Brain microvascular endothelial cell (primary cell): ENCODE results near the gene DVL1.

Source experiments
- DNase-seq: peaks from one replicate; pipeline ENCODE4 v3.0.0-alpha.2; 2020
- H3K27ac ChIP-seq: fragments of 250-450 bp; sonication (Bioruptor Pico); 2 replicates; pipeline ENCODE4 v1.5.1; 2020; ENCODE audit warnings: mild to moderate bottlenecking, moderate library complexity
- H3K27me3 ChIP-seq: fragments of 250-450 bp; sonication (Bioruptor Pico); replicated peaks from 2 replicates; pipeline ENCODE4 v1.5.1; 2020; ENCODE audit warnings: mild to moderate bottlenecking
- H3K36me3 ChIP-seq: fragments of 250-450 bp; sonication (Bioruptor Pico); replicated peaks from 2 replicates; pipeline ENCODE4 v1.5.1; 2020; ENCODE audit warnings: mild to moderate bottlenecking
- H3K4me3 ChIP-seq: 2 replicates; pipeline ENCODE4 v1.5.1; 2011; ENCODE audit warnings: low read depth, mild to moderate bottlenecking, control low read depth, low read length, moderate library complexity
- CTCF ChIP-seq: IDR thresholded peaks from 2 replicates; pipeline ENCODE4 v1.5.1; 2011; ENCODE audit warnings: low read depth, mild to moderate bottlenecking, moderate library complexity, low read length, control low read depth, inconsistent platforms; ENCODE audit errors: missing control alignments
- in situ Hi-C: cut with HindIII; loops from 2 replicates; pipeline ENCODE4 v1.10.0; 2017; ENCODE audit warnings: low sequenced_read_pairs, low pct_ligation_motif_present

DVL1 gene

GRCh38 chr1:1349256-1350012 is at the start of gene DVL1:
TSS of gene DVL1 (minus strand) at chr1:1349418. CDS start at chr1:1349065, 353 bp downstream.
- peaks cover 3% of the 10 kb centered on the region for H3K36me3 ChIP-seq
- peak within 1 kb of the TSS; percentile 70 for H3K4me3 ChIP-seq
- DNase-seq: no peak
- in situ Hi-C loops: no loop called here
- TF ChIP-seq CTCF: peak; percentile 67
- no peaks in the 10 kb centered on the region for H3K27me3 ChIP-seq
- H3K27ac ChIP-seq: peak within 1 kb of the TSS; percentile 71

GRCh38 chr1:1398677-1399186 is 49.5 kb upstream of the DVL1 start:
- H3K36me3 ChIP-seq: peaks cover 42% of the 10 kb centered on the region
- no peak for DNase-seq
- in situ Hi-C loops: no loop called here
- H3K27me3 ChIP-seq: no peaks in the 10 kb centered on the region
- no peak for TF ChIP-seq CTCF
- peak overlapping the region; percentile 90 for H3K4me3 ChIP-seq
- peak overlapping the region; percentile 63 for H3K27ac ChIP-seq

- peak; percentile 32 for DNase-seq
Measured at GRCh38 chr1:1397839-1398523, 48.8 kb upstream of the DVL1 start.

GRCh38 chr1:1395166-1395565 is 45.9 kb upstream of the DVL1 start:
- in situ Hi-C loops: no loop called here
- Histone ChIP-seq H3K27ac (no peak overlapping the region), H3K36me3 (peaks cover 61% of the 10 kb centered on the region), H3K27me3 (no peaks in the 10 kb centered on the region), H3K4me3 (no peak overlapping the region)
- no peak for DNase-seq
- TF ChIP-seq CTCF: no peak

More at GRCh38 chr1:1397839-1398523, 48.8 kb upstream of the DVL1 start:
- in situ Hi-C loops: no loop called here
- H3K36me3 ChIP-seq: peaks cover 50% of the 10 kb centered on the region
- no peaks in the 10 kb centered on the region for H3K27me3 ChIP-seq
- peak; percentile 8 for TF ChIP-seq CTCF
- H3K4me3 ChIP-seq: peak overlapping the region; percentile 90
- peak overlapping the region; percentile 63 for H3K27ac ChIP-seq

GRCh38 chr1:1394116-1394515 is 44.9 kb upstream of the DVL1 start:
- Histone ChIP-seq H3K27ac (no peak overlapping the region), H3K36me3 (peaks cover 71% of the 10 kb centered on the region), H3K27me3 (no peaks in the 10 kb centered on the region), H3K4me3 (no peak overlapping the region)
- DNase-seq: no peak
- no peak for TF ChIP-seq CTCF
- in situ Hi-C loops: no loop called here
